HG02970 (cell line): ENCODE measurements around the gene TGM6.

ENCODE experiments used
- ATAC-seq: cut with Tn5 transposase; IDR thresholded peaks from one replicate; pipeline ENCODE4 v1.9.1; 2021; ENCODE audit warnings: mild to moderate bottlenecking, moderate library complexity, moderate number of reproducible peaks; ENCODE audit not compliant: unreplicated experiment, low FRiP score

The TGM6 gene

DNA sequence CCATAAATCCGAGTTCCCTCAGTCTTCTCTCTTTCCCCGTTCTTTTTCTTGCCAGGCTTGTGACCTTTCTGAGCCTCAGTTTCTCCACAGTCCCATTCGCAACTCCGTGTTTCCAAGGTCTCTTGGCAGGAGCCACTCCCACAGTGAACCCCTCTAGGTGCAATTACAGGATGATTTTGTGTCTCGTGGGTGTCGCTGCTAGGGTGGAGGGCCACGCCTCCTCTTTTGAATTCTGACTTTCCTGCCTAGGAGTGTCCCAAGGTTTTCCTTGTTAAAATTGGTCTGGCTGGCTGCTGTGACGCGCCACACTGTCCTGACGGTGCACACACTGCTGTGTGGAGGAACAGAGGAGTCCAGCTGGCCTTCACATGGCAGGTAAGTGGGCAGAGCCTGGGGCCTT, at the start of gene TGM6:
TGM6 (plus strand) TSS at position 301 of the 400 bp plus-strand sequence; CDS start at position 369, 68 bp downstream.
- no peak for ATAC-seq

DNA sequence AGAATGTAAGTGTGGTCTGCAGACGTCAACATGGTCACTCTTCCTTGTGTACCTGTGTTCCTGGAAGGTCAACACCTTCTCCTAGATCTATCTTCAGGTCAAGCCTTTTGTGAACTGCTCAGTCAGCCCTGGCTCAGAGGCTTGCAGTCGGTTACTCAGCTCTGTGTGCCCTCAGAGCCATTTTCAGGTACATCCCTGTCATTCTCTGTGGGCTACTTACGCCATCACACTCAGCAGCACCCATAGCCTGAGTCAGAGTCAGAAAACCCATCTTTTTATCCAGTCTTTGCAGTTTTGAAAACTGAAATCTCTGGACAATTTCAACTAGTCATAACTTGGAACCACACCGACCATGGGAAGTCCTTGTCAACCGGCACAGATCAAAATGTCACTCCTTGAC, 49.6 kb upstream of the TGM6 start:
- ATAC-seq = no peak

DNA sequence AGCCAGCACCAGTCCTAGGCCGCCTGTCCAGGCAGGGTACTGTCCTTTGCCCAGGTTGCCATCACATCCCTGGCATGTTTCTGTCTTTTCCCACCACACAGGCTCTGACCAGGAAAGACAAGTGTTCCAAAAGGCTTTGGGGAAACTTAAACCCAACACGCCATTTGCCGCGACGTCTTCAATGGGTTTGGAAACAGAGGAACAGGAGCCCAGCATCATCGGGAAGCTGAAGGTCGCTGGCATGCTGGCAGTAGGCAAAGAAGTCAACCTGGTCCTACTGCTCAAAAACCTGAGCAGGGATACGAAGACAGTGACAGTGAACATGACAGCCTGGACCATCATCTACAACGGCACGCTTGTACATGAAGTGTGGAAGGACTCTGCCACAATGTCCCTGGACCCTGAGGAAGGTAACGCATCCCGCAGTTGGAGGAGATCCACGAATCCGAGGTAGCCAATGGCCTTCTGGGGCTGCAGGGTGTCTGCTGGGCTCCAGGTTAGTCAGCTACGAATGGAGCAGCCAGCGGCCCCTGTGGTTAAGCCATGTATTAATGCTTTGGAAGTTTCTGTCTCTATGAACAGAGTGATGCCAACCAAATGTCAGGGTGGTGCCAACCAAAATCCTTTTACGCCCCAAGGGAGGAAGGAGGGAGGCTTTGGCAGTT, 48.7 kb upstream of the TGM6 start:
- ATAC-seq = no peak

GRCh38 chr20:2332711-2333110, 48.0 kb upstream of the TGM6 start:
- ATAC-seq = no peak

DNA sequence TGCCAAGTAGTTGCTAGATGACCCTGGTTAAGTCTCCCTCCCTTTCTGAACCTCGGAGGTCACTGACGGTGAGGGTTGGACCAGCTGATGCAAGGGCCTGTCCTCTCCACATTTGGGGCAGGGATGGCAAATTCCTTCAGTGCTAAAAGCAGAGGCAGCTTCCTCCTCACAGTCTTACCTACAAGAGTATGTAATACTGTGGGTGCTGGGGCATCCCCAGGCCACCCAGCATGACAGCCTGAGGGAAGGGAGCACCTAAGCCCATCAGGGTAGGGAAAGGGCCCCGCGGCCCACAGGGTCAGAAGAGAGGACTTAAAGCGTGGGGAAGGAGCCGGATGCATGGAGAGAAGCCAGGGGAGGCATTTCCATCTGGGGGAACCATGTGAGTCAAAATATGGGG, 46.9 kb upstream of the TGM6 start:
- no peak for ATAC-seq

DNA sequence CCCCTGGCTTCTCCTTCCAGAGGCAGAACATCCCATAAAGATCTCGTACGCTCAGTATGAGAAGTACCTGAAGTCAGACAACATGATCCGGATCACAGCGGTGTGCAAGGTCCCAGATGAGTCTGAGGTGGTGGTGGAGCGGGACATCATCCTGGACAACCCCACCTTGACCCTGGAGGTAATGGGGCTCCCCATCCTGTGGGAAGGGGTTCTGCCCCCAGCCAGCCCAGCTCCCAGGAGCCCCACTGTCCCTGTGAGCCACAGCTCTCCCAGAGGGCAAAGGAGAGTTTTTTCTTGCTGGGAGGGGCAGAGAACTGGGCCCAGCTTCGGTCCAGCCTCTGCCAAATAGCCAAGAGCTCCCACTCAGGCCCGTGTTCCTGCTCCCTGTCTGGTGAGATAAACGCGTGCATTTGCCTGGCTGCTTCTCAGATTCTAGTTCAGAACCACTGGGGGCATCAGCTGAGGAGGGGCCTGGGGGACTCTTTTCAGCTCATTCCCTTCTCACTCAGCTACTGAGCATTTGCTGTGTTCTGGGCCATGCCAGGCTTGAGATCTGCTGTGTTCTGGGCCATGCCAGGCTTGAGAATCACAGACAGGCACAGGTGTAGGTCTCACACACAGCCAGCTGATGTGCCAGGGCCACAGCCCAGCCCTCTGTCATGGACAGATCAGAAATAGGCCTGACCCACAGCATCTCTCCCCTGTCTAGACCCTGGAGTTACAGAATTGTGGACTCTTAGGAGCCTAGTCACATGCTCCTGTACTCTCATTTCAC, 45.4 kb upstream of the TGM6 start:
- ATAC-seq = no peak

- no peak for ATAC-seq
Observed at GRCh38 chr20:2336471-2336870, 44.2 kb upstream of the TGM6 start.

DNA sequence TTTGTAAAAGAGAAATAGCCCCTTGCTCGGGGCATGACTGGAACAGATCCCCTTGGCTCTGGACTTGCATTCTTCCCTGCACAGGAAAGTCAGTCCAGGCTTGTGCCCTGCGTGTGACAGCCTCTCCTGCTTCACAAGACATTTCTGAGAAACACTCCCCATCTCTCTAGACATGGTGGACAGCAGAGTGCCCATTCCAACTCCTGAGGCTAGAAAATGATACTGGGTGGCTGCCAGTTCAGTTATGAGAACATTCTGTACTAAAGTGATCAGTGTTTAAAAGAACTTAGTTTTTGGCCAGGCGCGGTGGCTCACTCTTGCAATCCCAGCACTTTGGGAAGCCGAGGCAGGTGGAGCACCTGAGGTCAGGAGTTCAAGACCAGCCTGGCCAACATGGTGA, 43.6 kb upstream of the TGM6 start:
- ATAC-seq = no peak

DNA sequence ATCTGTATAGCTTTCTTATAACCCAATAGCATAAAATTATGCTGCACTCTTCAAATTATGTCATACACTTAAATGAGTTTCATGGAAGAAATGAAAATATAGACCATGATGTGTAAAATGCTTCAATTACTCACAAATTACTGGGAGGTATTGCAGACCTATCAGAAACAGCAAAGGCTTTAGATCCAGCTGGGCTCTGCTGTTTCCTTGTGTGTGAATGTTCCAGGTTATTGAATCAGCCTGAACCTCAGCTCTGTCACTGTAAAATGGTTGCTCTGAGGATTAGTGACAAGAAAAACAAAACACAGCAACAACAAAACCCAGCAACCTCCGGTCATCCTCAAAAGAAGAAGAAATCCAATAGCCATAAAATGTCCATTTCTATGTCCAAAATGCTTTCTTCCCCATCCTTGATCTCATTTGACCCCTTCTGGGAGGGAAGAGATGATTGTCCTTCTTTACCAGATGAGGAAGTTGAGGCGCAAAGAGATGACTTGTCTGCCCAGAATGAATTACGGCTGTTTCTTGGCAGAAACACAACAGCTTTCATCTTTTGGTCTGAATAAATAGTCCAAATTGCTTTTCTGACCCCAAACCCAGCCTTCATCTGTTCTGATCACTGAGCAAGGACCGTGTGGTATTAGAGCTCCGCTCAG, 42.2 kb upstream of the TGM6 start:
- ATAC-seq = no peak

- ATAC-seq = no peak
Observed at GRCh38 chr20:2340136-2340535, 40.6 kb upstream of the TGM6 start.

DNA sequence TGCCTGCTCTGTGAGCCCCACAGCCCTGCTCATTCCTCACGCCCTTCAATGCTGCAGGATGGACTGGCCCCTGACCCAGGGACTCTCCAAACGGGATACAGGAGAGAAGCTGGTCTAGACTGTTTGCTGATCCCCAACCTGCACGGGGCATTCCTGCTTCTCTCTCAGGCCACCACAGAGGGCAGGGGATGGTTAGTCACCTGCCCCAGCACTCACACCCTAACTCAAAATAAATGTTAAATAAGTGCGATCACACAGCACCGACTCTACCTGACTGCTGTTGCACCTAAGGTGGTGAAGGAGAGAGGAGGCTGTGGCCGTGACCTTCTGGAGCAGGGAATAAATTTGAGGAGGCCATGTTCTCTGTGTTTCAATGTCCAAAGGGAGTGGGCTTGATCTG, 39.9 kb upstream of the TGM6 start:
- no peak for ATAC-seq

- no peak for ATAC-seq
Observed at GRCh38 chr20:2341336-2341735, 39.4 kb upstream of the TGM6 start.

- no peak for ATAC-seq
Observed at GRCh38 chr20:2342243-2342642, 38.5 kb upstream of the TGM6 start.

DNA sequence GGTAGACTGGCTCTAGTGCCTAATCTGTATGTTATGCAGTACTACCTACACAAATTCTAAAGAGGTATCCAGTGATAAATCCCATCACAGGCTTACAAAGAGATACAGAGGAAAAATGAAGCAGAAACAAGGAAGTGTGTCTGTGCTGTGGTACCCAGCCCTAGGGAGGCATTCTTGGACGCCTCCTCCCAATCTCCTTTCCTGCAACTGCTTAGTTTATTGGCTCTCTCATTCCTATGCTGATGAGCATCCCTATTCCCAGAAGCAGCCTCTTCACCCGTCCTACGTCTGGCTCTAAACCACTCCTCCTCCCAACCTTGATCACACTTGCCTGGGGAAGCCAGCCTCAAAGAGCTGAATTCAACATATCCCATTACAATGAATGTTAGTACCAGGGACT, 34.5 kb upstream of the TGM6 start:
- no peak for ATAC-seq

GRCh38 chr20:2348336-2348735, 32.4 kb upstream of the TGM6 start:
- ATAC-seq = no peak

DNA sequence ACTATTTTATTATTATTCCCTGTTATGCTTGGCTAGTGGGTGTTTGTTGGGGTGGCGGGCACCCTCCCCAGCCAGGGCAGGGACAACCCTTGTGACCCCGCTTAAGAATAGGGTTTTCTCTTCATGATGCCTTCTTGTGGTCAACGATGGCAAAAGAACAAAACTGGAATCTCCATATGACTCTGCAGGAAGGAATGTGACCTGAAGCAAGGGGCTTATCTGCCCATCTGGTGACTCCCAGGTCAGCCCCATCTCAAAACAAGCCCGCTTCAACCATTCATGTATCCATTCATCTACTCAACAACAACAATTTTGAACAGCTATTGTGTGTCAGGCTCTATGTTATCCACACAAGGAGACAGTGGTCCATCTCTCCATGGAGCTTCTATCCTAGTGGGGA, 30.9 kb upstream of the TGM6 start:
- ATAC-seq = no peak

DNA sequence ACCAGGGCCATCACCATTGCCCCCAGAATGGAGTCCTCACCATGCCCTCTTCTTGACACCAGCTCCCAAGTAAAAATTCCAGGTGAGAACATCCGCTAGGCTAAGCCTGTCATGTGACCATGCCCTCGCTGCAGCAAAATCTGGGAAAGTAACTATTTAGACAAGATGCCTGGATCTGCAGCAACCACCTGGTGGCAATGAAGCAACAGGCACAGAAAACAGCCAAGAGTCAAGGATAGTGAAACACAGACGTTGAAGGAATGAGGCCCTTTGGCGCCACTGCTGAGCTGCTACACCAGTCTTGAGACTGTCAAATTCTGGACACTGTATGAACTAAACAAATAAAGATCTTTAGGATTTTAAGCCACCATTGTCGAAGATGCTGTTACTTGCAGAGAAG, 30.1 kb upstream of the TGM6 start:
- ATAC-seq = no peak

GRCh38 chr20:2353231-2353630, 27.5 kb upstream of the TGM6 start:
- no peak for ATAC-seq

GRCh38 chr20:2357114-2357513, 23.6 kb upstream of the TGM6 start:
- no peak for ATAC-seq

DNA sequence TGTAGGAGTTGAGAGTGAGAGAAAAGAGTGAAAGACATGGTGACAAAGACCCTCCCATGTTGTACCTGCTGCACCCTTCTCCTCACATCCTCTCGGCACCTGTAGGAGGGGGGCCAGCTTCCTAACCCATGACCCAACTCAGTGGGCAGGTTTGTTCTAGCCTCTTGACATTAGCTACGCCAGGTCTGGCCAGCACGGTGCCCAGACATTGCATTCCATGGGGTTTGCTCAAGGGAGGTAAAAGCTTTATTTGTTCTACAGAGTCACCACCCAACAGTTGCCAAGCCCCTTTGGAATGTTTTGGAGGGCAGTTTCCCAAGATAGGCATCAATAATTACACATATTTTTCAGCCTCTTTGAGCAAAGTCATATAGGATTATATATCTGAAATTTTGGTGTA, 22.7 kb upstream of the TGM6 start:
- no peak for ATAC-seq

DNA sequence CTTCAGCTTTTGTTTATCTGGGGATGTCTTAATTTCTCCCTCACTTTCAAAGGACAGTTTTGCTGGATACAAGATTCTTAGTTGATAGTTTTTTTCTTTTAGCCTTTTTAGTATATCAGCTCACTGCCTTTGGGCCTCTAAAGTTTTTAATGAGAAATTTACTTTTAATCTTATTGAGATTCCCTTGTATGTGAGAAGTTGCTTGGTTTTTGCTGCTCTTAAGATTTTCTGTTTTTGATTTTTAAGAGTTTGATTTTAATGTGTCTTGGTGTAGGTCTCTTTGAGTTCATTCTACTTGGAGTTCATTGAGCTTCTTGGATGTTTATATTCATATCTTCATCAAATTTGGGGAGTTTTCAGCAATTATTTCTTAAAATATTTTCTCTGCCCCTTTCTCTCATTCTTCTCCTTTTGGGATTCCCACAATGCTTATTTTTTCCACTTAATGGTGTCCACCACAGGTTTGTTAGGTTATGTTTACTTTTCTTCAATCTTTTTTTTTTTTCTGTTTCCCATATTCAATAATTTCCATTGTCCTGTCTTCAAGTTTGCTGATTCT, 19.6 kb upstream of the TGM6 start:
- no peak for ATAC-seq
